Activated CD8-positive, alpha-beta memory T cell treated with anti-CD3 and anti-CD28 coated beads, Interleukin-2, amount 50 U/mL, for 24 hours (primary cell): ENCODE results near the gene ACD.

ENCODE experiments used
- DNase-seq: peaks from one replicate; pipeline ENCODE4 v3.0.0-alpha.2; 2020; ENCODE audit errors: extremely low read depth

The ACD gene

GRCh38 chr16:67675999-67676398, 15.9 kb upstream of the ACD start:
- no peak for DNase-seq

GRCh38 chr16:67675579-67675935, 15.5 kb upstream of the ACD start:
- DNase-seq, result no peak

GRCh38 chr16:67674851-67675578, 15.0 kb upstream of the ACD start:
- DNase-seq, result no peak

- no peak for DNase-seq
Observed at GRCh38 chr16:67673712-67674580, 13.9 kb upstream of the ACD start.

GRCh38 chr16:67672739-67673662, 12.9 kb upstream of the ACD start:
- no peak for DNase-seq

- no peak for DNase-seq
Observed at GRCh38 chr16:67672306-67672705, 12.2 kb upstream of the ACD start.

GRCh38 chr16:67669499-67670101, 9.5 kb upstream of the ACD start:
- no peak for DNase-seq

- no peak for DNase-seq
Observed at GRCh38 chr16:67668495-67669157, 8.6 kb upstream of the ACD start.

GRCh38 chr16:67667817-67668494, 7.9 kb upstream of the ACD start:
- peak; percentile 35 for DNase-seq

GRCh38 chr16:67667453-67667816, 7.4 kb upstream of the ACD start:
- no peak for DNase-seq

GRCh38 chr16:67666559-67667452, 6.7 kb upstream of the ACD start, which contains the start of the genes C16orf86 and ENKD1:
Gene C16orf86 (plus strand): TSS chr16:67666814. CDS start chr16:67666971, 157 bp downstream.
Gene ENKD1 (minus strand): TSS chr16:67666750. CDS start chr16:67666442, 308 bp downstream.
- peak; percentile 18 for DNase-seq

- no peak for DNase-seq
Observed at GRCh38 chr16:67666032-67666551, 6.0 kb upstream of the ACD start.

GRCh38 chr16:67665598-67665997, 5.5 kb upstream of the ACD start:
- no peak for DNase-seq

- DNase-seq, result no peak
Observed at GRCh38 chr16:67664871-67665270, 4.8 kb upstream of the ACD start.

- DNase-seq, result no peak
Observed at GRCh38 chr16:67664258-67664657, 4.2 kb upstream of the ACD start.

GRCh38 chr16:67663877-67664222, 3.8 kb upstream of the ACD start:
- no peak for DNase-seq

GRCh38 chr16:67663151-67663876, 3.3 kb upstream of the ACD start:
- no peak for DNase-seq

GRCh38 chr16:67662653-67663010, 2.6 kb upstream of the ACD start:
- DNase-seq, result no peak
